IMR-90 (cell line): ENCODE results near the gene TAS2R30. TPM values are rescaled to one million over a fixed set of nuclear protein-coding genes. Genes with fewer than 3 reads are reported as not detected.

Experiments used
- ATAC-seq: fragments of 200-7000 bp; cut with Tn5 transposase; 2 replicates; pipeline ENCODE4 v1.9.1; 2020; ENCODE audit warnings: low read depth, mild to moderate bottlenecking, moderate library complexity
- BruUV-seq: library from RNA; stranded (reverse); fragments of 400-500 nt; replicated peaks from 2 replicates; lab custom pipeline; 2021; lab: Mats Ljungman, UMichigan
- CTCF ChIA-PET: fragments of 300-600 bp; formaldehyde crosslinking; extraction: SDS; loops from one replicate; lab custom pipeline; 2021; ENCODE audit warnings: antibody characterized with exemption; lab: Yijun Ruan, JAX
- POLR2A ChIA-PET: fragments of 300-600 bp; sonication (Branson Sonifier 250); formaldehyde crosslinking; loops from one replicate; lab custom pipeline; 2022; ENCODE audit warnings: antibody characterized with exemption; ENCODE audit not compliant: unreplicated experiment; lab: Charles Lee
- DNase-seq: peaks from one replicate; pipeline ENCODE4 v3.0.0; 2013
- H2AFZ ChIP-seq: replicated peaks from 2 replicates; pipeline ENCODE3; 2013; ENCODE audit warnings: low read length, mild to moderate bottlenecking; ENCODE audit not compliant: poor library complexity
- H2AK5ac ChIP-seq: 2 replicates; pipeline ENCODE4 v1.6.1; 2013; ENCODE audit warnings: low read depth, low read length, inconsistent platforms
- H2AK9ac ChIP-seq: replicated peaks from 2 replicates; pipeline ENCODE3; 2013; ENCODE audit warnings: mild to moderate bottlenecking, low read depth, low read length, moderate library complexity; ENCODE audit not compliant: poor library complexity
- H2BK120ac ChIP-seq: 2 replicates; pipeline ENCODE4 v1.6.1; 2013; ENCODE audit warnings: low read depth, low read length, inconsistent platforms
- H2BK15ac ChIP-seq: 3 replicates; pipeline ENCODE4 v1.6.1; 2013; ENCODE audit warnings: low read depth, low read length, inconsistent platforms
- H2BK20ac ChIP-seq: 2 replicates; pipeline ENCODE4 v1.6.1; 2013; ENCODE audit warnings: low read depth, mild to moderate bottlenecking, inconsistent platforms, low read length, moderate library complexity
- H2BK5ac ChIP-seq: 2 replicates; pipeline ENCODE4 v1.6.1; 2013; ENCODE audit warnings: mild to moderate bottlenecking, low read depth, low read length, inconsistent platforms; ENCODE audit not compliant: poor library complexity, severe bottlenecking
- H3K14ac ChIP-seq: replicated peaks from 2 replicates; pipeline ENCODE4 v1.6.1; 2013; ENCODE audit warnings: low read depth, low read length, inconsistent platforms
- H3K18ac ChIP-seq: 2 replicates; pipeline ENCODE4 v1.6.1; 2013; ENCODE audit warnings: low read depth, low read length, control low read depth
- H3K23ac ChIP-seq: 2 replicates; pipeline ENCODE4 v1.6.1; 2013; ENCODE audit warnings: low read depth, low read length, inconsistent platforms
- H3K27ac ChIP-seq: 2 replicates; pipeline ENCODE4 v1.5.1; 2013; ENCODE audit warnings: mild to moderate bottlenecking, control low read depth, low read length; ENCODE audit not compliant: insufficient read depth
- H3K27me3 ChIP-seq: 2 replicates; pipeline ENCODE4 v1.6.1; 2013; ENCODE audit warnings: low read length; ENCODE audit not compliant: control insufficient read depth, insufficient read depth
- H3K36me3 ChIP-seq: 2 replicates; pipeline ENCODE4 v1.6.1; 2013; ENCODE audit warnings: low read length, mixed read lengths; ENCODE audit not compliant: control insufficient read depth, insufficient read depth
- H3K4ac ChIP-seq: 2 replicates; pipeline ENCODE4 v1.6.1; 2013; ENCODE audit warnings: low read depth, low read length, inconsistent platforms
- H3K4me1 ChIP-seq: 2 replicates; pipeline ENCODE4 v1.6.1; 2013; ENCODE audit warnings: low read length, mixed read lengths; ENCODE audit not compliant: control insufficient read depth, insufficient read depth
- H3K4me2 ChIP-seq: 2 replicates; pipeline ENCODE4 v1.6.1; 2013; ENCODE audit warnings: low read depth, mild to moderate bottlenecking, control low read depth, low read length, moderate library complexity
- H3K4me3 ChIP-seq: 2 replicates; pipeline ENCODE4 v1.5.1; 2013; ENCODE audit warnings: low read depth, mild to moderate bottlenecking, control low read depth, low read length, moderate library complexity; ENCODE audit not compliant: insufficient read depth
- H3K56ac ChIP-seq: 2 replicates; pipeline ENCODE4 v1.6.1; 2013; ENCODE audit warnings: low read length, inconsistent platforms; ENCODE audit not compliant: insufficient read depth; ENCODE audit errors: extremely low read depth
- H3K79me1 ChIP-seq, 2 experiments: 2 replicates each; pipeline ENCODE4 v1.6.1; 2013; ENCODE audit warnings: low read length in 2 of 2, inconsistent platforms in 1 of 2, low read depth in 1 of 2
- H3K9ac ChIP-seq: 2 replicates; pipeline ENCODE4 v1.6.1; 2013; ENCODE audit warnings: low read depth, low read length, control low read depth
- H3K9me1 ChIP-seq: 2 replicates; pipeline ENCODE4 v1.6.1; 2013; ENCODE audit warnings: low read length, inconsistent platforms; ENCODE audit not compliant: insufficient read depth
- H3K9me3 ChIP-seq: 2 replicates; pipeline ENCODE4 v1.6.1; 2013; ENCODE audit warnings: low read length; ENCODE audit not compliant: control insufficient read depth, insufficient read depth
- H4K20me1 ChIP-seq: 2 replicates; pipeline ENCODE4 v1.6.1; 2013; ENCODE audit warnings: low read length, inconsistent platforms; ENCODE audit not compliant: insufficient read depth
- H4K5ac ChIP-seq: 2 replicates; pipeline ENCODE4 v1.6.1; 2013; ENCODE audit warnings: mild to moderate bottlenecking, low read depth, low read length, control low read depth
- H4K8ac ChIP-seq, 2 experiments: 2 replicates each; pipeline ENCODE4 v1.6.1; 2013; ENCODE audit warnings: low read depth in 2 of 2, low read length in 2 of 2, control low read depth in 1 of 2, inconsistent platforms in 1 of 2
- H4K91ac ChIP-seq: 2 replicates; pipeline ENCODE4 v1.6.1; 2013; ENCODE audit warnings: low read depth, low read length, inconsistent platforms; ENCODE audit not compliant: insufficient read depth
- BHLHE40 ChIP-seq: fragments of 150-350 bp; IDR thresholded peaks from 2 replicates; pipeline ENCODE4 v1.6.1; 2016; ENCODE audit warnings: mild to moderate bottlenecking, low read depth, low read length
- ELK1 ChIP-seq: fragments of 150-350 bp; IDR thresholded peaks from 2 replicates; pipeline ENCODE4 v1.6.1; 2016; ENCODE audit warnings: low read depth, mild to moderate bottlenecking, low read length, moderate library complexity, borderline replicate concordance
- FOS ChIP-seq: fragments of 150-350 bp; IDR thresholded peaks from 2 replicates; pipeline ENCODE4 v1.6.1; 2016; ENCODE audit warnings: low read depth, low read length
- MAFK ChIP-seq: IDR thresholded peaks from 2 replicates; pipeline ENCODE4 v1.6.1; 2012; ENCODE audit warnings: low read depth, low read length, improper control_type of control experiment
- RAD21 ChIP-seq: IDR thresholded peaks from 2 replicates; pipeline ENCODE4 v1.6.1; 2012; ENCODE audit warnings: low read length, improper control_type of control experiment
- WGBS, 2 experiments: methylation state at CpG; one replicate each; pipeline versions ENCODE4 v1.1.5 to v1.1.7; 2013; ENCODE audit warnings: missing lambda C conversion rate in 2 of 2; ENCODE audit not compliant: insufficient read length in 1 of 2; ENCODE audit errors: extremely low coverage in 2 of 2; 5-methylcytosine and 5-hydroxymethylcytosine counted together
- dilution Hi-C: fragments of 300-500 bp; cut with HindIII; formaldehyde crosslinking; loops from one replicate; pipeline ENCODE4 v1.14.3; 2018; ENCODE audit warnings: low sequenced_read_pairs; ENCODE audit not compliant: unreplicated experiment
- in situ Hi-C: fragments of 300-500 bp; cut with MboI; formaldehyde crosslinking; loops from 3 replicates; pipeline ENCODE4 v1.14.3; 2019; ENCODE audit warnings: low sequenced_read_pairs, inconsistent platforms, mixed read lengths
- intact Hi-C: fragments of 100-400 bp; cut with micrococcal nuclease; formaldehyde crosslinking; loops from 2 replicates; pipeline ENCODE4 v1.10.0; 2022
- polyA plus RNA-seq, 3 experiments: library from polyadenylated mRNA; depleted of rRNA; stranded (reverse); fragments of >200 nt; gene quantifications; 2 replicates each; pipeline ENCODE4 v1.2.3, GENCODE V29; 2012; ENCODE audit warnings: low replicate concordance in 1 of 3
- total RNA-seq: library from RNA; depleted of rRNA; stranded (reverse); fragments of >200 nt; gene quantifications from 2 replicates; pipeline ENCODE4 v1.2.3, GENCODE V29; 2012

The TAS2R30 gene
- total and polyA plus RNA-seq, 2 of the 4 experiments (the other 2 are of a cell fraction): 0.03 to 5.0 TPM

GRCh38 chr12:11136075-11136474 is 1.6 kb upstream of the TAS2R30 start:
- Histone ChIP-seq H2AK5ac (no peak overlapping the region), H3K36me3 (no peaks in the 10 kb centered on the region), H4K91ac (no peak overlapping the region), H2BK120ac (no peak overlapping the region), H3K18ac (no peak overlapping the region), H2BK20ac (no peak overlapping the region), H3K27ac (no peak overlapping the region), H3K4me2 (no peak overlapping the region), H2BK15ac (no peak overlapping the region), H3K27me3 (no peaks in the 10 kb centered on the region), H2AFZ (no peak overlapping the region), H2BK5ac (no peak overlapping the region), H3K9me1 (no peaks in the 10 kb centered on the region), H3K56ac (no peak overlapping the region), H4K8ac (no peak overlapping the region), H4K20me1 (peaks cover 1% of the 10 kb centered on the region), H3K4me1 (no peaks in the 10 kb centered on the region), H4K5ac (no peak overlapping the region), H2AK9ac (no peak overlapping the region), H3K9ac (no peak overlapping the region), H3K4me3 (no peak overlapping the region), H3K23ac (no peak overlapping the region), H3K9me3 (no peaks in the 10 kb centered on the region), H3K4ac (no peak overlapping the region), H3K79me1 (peaks cover 14 to 20% of the 10 kb centered on the region in 2 experiments), H3K14ac (no peak overlapping the region)
- intact Hi-C loops: no loop called here
- no peak for TF ChIP-seq BHLHE40
- TF ChIP-seq ELK1: no peak
- TF ChIP-seq FOS: no peak
- no peak for TF ChIP-seq MAFK
- TF ChIP-seq RAD21: no peak
- DNase-seq (no peak), ATAC-seq (no peak)
- dilution Hi-C loops: no loop called here
- CTCF ChIA-PET: no interaction called here
- in situ Hi-C loops: no loop called here
- no CpG with 5 or more reads among the region's 2 CpGs for WGBS, 2 experiments
- POLR2A ChIA-PET: no interaction called here
- BruUV-seq: no TSS peak
